ENCODE results near the gene ADAM17.

DNA sequence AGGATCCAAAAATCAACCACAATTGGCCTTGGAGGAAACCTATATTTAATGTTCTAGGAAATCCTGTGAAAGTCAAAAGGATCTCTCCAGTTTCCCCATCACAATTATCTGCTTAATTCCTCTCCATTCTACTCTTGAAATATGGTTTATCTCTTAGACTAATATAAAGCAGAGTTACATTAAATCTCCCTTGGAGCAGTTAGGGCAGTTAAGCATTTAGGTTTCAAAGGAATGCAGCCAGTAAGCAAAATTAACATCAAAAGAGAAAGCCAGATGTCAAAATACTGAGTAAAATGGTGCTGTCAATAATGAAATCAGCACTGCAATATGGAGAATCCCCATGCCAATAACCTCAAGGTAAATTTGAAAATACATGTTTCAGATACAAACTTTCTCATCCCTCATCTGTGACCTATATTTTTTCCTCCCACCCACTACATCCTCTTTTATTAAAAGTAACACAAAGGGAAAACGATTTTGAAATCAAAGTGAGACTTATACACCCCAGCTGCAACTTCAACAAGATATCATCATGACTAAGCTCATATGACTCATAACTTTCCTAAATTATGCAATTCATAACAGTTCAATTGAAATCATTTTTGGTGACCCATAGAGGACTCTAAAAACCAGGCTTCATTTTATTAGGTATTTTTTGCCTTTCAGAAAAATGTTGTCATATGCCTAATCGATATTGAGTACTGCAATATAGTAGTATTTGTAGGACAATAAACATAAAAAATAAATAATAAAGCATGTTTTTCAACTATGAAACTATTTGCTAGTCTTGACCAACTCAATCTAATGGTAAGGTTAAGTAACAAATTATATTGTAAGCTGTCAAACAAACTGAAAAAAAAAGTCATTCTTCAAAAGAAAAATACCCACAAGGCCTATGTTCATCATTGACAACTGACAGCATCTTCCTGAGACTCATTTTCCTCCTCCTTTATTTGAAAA is 3.1 kb downstream of the ADAM17 start:
- TF ChIP-seq GATA2 (IDR thresholded peaks at IDR 0.05; ENCODE audit: low read depth, low read length) (no peak), GATA3 (IDR thresholded peaks at IDR 0.05; ENCODE audit: low read depth, low read length) (no peak)
